GM21825 (cell line): Measurements from ENCODE around the gene POLR3A.

Source experiments
- ATAC-seq: cut with Tn5 transposase; IDR thresholded peaks from one replicate; pipeline ENCODE4 v1.9.1; 2021; ENCODE audit warnings: mild to moderate bottlenecking, moderate library complexity; ENCODE audit not compliant: unreplicated experiment

Gene POLR3A

DNA sequence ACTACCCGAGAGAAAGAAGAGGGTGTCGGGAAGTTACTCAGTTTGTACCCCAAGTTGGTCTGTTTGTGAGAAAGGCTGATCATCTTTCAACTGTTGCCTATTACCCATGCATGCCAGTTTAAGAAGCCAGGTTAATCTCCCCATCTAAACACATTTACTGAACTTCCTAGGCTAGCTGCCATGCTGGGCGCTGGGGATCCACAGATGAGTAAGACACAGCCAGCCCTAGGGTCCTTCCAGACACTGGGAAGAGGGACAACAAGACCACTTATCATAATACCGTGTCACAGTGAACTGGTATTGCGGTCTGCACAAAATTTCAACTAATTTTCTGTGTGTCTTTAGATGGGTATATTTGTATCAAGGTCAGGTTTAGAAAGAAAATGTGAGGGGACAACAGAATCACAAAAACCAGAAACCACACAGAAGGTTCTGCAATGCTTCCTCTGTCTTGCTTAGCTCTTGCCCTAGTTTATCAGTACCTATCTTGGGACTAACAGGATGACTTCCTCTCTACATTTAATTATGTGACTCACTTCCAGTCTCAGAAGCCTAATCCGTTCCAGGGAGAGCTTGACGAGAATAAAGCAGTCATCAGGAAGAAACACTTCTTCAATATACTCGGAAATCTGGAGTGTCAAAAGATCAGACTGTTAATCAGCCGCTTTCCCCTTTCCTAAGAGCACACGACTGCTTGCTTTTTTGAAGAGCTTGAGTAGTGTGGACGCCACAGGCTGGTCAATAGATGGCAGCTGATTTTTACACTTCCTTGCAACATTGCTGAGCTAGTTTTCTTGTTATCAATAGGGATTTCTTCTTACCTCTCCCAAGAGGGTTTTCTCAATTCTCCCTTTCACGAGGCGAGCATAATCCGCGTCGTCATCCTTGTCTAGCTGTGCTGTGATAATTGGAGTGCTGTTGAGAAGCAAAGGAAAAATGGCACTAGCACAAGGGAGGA is 45.7 kb downstream of the POLR3A start:
- no peak for ATAC-seq

DNA sequence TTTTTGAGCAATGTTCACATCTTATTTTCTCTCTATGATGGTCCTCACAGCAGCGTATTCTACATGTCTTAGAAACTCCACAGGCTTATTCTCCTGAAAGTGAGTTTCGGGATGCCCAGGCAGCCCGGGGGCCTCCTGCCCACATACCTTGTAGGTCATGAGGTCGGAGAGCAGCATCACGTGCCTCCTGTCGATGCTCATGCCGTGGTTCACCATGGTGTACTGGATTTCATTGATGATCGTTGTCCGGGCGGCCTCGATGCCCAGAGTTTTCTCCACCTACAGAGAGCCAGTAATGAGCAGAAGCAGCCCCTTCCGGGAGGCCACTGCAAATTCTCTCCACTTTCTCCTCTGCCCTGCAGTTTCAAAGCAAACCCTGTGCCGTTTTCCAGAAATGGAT is 48.0 kb downstream of the POLR3A start:
- no peak for ATAC-seq

DNA sequence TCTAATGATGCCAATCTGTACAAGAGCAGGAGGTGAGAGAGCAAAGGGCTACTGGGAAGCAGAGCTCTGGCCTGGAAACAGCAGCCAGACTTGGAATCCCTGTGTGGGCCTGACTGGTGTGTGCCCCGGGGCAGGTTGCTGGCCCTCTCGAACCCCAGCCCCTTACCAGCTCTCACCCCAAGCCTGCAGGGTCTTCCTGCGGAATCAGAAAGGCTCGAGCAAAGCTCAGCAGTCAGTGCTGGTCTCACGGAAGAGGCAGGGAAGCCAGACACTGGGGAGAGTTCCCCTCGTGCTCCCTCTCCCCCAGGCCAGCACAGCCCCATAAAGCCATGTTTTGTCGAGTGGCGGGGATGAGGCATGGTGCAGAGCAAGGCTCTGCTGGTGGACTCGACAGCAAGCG is 50.1 kb downstream of the POLR3A start:
- no peak for ATAC-seq

GRCh38 chr10:77978360-77978759 is 51.0 kb downstream of the POLR3A start:
- ATAC-seq, result no peak

DNA sequence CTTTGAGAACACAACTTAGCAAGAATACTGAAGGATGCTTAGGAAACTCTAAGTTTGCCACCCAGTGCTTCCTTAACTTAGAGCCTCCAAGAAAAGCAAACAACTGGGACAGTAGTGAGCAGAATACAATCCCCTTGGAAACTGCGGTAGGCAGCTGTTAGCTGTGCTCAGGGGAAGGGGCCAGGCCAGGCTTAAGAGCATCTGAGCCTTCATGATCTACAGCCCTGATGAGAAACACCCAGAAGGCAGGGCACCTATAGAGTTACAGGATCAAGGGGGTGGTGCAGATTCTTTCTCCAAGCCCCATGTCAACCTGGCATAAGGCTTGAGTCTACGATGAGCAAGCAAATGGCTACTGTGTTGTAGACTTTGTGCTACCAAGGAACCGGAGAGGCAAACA is 51.4 kb downstream of the POLR3A start:
- ATAC-seq, result no peak

GRCh38 chr10:77977016-77977415 is 52.3 kb downstream of the POLR3A start:
- ATAC-seq, result no peak

- ATAC-seq, result no peak
Measured at GRCh38 chr10:77975086-77975666, 54.1 kb downstream of the POLR3A start.

- ATAC-seq, result no peak
Measured at GRCh38 chr10:77974396-77975074, 54.8 kb downstream of the POLR3A start.

GRCh38 chr10:77973276-77973675 is 56.0 kb downstream of the POLR3A start:
- ATAC-seq, result no peak

- no peak for ATAC-seq
Measured at GRCh38 chr10:77972148-77972547, 57.2 kb downstream of the POLR3A start.

DNA sequence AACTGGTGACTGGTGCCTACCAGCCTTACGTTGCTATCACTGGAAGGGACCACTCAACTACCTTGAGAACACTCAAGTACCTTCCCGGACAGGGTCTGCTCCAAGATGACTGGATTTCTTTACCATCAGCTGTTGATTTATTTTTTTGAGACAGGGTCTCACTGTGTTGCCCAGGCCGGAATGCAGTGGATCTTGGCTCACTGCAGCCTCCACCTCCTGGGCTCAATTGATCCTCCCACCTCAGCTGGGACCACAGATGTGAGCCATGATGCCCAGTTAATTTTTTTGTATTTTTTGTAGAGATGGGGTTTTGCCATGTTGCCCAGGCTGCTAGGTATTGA is 57.5 kb downstream of the POLR3A start:
- no peak for ATAC-seq

- no peak for ATAC-seq
Measured at GRCh38 chr10:77970869-77971803, 58.2 kb downstream of the POLR3A start.

DNA sequence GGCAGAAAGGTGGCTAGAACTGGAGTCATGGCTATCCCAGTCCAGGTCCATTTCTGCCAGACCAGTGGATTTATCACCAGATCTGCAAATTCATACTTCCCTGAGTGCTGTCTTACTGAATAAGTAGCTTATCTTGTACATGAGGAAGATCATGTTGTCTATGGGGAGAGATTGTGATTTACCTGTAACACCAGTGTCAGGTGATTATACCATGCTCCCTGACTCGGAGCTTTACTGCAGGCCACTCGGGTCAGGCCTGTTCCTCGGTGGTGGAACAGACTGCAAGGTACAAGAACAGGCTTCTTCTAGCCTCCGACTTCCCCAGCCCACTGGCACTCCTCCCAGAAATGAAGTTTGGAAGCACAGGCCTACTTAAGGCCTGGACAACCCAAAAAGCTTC is 60.2 kb downstream of the POLR3A start:
- ATAC-seq, result no peak

DNA sequence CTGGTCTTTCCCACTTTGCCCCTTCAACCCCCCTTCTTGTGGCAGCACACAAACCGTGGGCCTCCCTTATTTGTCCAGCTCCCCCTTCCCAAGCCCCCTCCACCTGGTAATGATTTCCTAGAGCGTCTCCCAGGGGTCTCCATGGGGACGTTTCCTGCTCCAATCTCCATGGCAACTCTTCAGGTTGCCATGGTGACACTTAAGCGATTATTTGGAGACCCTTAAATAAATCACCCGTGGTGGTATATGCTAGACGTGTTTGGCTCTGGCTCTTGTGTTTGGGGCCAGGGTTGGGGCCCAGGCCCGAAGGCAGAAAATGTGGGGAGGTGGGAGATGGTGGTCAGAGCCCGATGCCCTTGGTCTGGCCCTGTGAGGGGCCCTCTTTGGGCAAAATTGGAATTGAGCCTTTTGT is 61.7 kb downstream of the POLR3A start:
- ATAC-seq, result no peak

- no peak for ATAC-seq
Measured at GRCh38 chr10:77965294-77965693, 64.0 kb downstream of the POLR3A start.

- ATAC-seq, result no peak
Measured at GRCh38 chr10:77964811-77965210, 64.5 kb downstream of the POLR3A start.

GRCh38 chr10:77963901-77964300 is 65.4 kb downstream of the POLR3A start:
- no peak for ATAC-seq

DNA sequence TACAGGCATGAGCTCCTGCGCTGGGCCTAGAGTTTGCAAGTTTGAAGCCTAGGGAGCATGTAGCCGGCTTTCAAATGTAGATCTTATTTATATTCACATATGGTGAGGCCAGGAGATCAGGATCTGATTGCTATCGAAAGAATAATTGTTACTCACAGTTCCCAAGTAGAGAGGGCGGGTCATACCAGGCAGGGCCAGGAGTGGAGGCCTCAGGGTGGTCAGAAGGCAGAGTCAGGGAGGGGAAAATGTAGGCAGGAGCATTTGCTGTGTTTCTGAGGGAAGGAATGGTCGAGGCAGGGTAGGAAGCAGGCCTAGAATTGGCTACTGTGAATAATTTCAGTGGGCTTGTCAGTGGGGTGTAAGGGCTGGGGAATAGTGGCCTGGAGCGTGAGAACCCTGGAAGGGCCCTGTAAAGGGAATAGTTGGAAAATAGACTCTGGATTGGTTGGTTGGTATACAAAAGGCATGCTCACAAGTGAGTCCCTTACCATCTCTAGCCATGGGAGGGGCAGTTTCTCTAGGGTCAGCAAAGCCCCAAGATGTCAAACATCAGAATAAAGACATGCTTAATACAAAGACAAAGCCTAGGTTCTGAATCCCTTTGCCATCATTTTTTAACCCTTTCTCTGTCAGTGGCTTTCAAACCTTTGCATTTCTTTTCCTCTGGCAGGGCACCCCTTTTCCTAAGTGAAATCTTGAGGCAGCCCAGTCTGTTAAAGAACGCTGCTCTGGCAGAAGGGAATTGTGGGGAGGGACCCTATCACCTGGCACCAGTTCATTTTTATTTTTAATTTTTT is 66.8 kb downstream of the POLR3A start:
- ATAC-seq, result no peak

DNA sequence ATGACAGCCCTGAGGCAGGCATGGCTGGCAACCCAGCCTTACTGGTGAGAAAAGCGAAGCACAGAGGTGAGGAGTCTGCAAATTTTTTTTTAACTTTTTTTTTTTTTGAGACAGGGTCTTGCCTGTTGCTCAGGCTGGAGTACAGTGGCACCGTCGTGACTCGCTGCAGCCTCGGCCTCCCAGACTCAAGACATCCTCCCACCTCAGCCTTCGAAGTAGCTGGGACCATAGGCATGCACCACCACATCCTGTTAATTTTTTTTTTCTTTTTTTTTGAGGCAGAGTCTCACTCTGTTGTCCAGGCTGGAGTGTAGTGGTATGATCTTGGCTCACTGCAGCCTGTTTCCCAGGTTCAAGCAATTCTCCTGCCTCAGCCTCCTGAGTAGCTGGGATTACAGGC is 67.6 kb downstream of the POLR3A start:
- no peak for ATAC-seq

- ATAC-seq, result no peak
Measured at GRCh38 chr10:77960829-77961329, 68.4 kb downstream of the POLR3A start.
